22Rv1 (cell line): ENCODE data around the gene PADI1.

Experiments used
- H3K27ac ChIP-seq: fragments of 450-650 bp; 2 replicates; pipeline ENCODE4 v1.5.1; 2017
- ZFX ChIP-seq: fragments of 450-650 bp; IDR thresholded peaks from 2 replicates; pipeline ENCODE4 v1.6.1; 2017; ENCODE audit warnings: antibody characterized with exemption, borderline replicate concordance
- TF ChIP-seq, protein P1 (sequence below): fragments of 450-650 bp; IDR thresholded peaks from 2 replicates; pipeline ENCODE4 v1.5.1; 2017; ENCODE audit warnings: mild to moderate bottlenecking

PADI1 gene

DNA sequence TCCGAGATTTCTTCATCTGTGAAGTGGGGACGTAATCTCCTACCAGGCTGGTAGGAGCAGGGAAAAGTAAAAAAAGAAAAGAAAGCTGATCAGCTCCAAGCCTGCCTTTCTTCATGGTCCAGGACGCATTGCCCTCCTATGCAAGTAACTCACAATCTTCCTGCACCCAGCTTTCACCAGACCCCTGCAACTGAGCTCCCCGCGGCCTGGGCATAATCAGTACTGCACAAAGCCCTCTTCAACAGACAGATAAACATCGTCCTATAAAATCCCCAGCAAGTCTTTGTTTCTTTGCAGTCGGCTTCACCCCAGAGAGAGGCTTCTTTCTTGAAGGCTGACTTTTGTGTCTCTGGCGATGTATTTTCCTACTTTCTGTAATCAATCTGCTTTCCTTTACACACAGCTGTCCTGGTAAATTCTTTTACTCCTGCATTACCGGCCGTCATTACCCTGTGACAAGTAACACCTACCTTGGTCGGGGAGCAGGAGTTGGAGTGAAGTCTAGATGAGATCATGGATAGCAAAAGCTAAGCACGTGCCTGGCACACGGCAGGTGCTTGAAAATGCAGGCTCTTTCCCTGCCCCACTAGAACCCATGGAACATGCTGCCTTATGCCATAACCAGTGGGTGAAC is 8.3 kb downstream of the PADI1 start:
- TF ChIP-seq, protein P1, sequence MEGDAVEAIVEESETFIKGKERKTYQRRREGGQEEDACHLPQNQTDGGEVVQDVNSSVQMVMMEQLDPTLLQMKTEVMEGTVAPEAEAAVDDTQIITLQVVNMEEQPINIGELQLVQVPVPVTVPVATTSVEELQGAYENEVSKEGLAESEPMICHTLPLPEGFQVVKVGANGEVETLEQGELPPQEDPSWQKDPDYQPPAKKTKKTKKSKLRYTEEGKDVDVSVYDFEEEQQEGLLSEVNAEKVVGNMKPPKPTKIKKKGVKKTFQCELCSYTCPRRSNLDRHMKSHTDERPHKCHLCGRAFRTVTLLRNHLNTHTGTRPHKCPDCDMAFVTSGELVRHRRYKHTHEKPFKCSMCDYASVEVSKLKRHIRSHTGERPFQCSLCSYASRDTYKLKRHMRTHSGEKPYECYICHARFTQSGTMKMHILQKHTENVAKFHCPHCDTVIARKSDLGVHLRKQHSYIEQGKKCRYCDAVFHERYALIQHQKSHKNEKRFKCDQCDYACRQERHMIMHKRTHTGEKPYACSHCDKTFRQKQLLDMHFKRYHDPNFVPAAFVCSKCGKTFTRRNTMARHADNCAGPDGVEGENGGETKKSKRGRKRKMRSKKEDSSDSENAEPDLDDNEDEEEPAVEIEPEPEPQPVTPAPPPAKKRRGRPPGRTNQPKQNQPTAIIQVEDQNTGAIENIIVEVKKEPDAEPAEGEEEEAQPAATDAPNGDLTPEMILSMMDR, result no peak
- no peak for TF ChIP-seq ZFX

GRCh38 chr1:17213782-17214148 is 8.8 kb downstream of the PADI1 start:
- no peak for TF ChIP-seq ZFX
- TF ChIP-seq, protein P1, result no peak
- H3K27ac ChIP-seq, result no peak overlapping the region

More for the DNA sequence above, 8.3 kb downstream of the PADI1 start:
- no peak overlapping the region for H3K27ac ChIP-seq

- H3K27ac ChIP-seq, result no peak overlapping the region
- no peak for TF ChIP-seq ZFX
Observed at GRCh38 chr1:17214876-17215544, 10.1 kb downstream of the PADI1 start.

GRCh38 chr1:17215545-17215890 is 10.6 kb downstream of the PADI1 start:
- TF ChIP-seq ZFX, result no peak
- TF ChIP-seq, protein P1, result no peak

GRCh38 chr1:17216078-17216477 is 11.2 kb downstream of the PADI1 start:
- TF ChIP-seq ZFX, result no peak
- TF ChIP-seq, protein P1, result no peak

More at GRCh38 chr1:17215545-17215890, 10.6 kb downstream of the PADI1 start:
- H3K27ac ChIP-seq, result no peak overlapping the region

GRCh38 chr1:17217607-17218006 is 12.7 kb downstream of the PADI1 start:
- no peak overlapping the region for H3K27ac ChIP-seq
- TF ChIP-seq, protein P1, result no peak
- no peak for TF ChIP-seq ZFX

More at GRCh38 chr1:17216078-17216477, 11.2 kb downstream of the PADI1 start:
- H3K27ac ChIP-seq, result no peak overlapping the region

GRCh38 chr1:17218939-17219338 is 14.0 kb downstream of the PADI1 start:
- TF ChIP-seq ZFX, result no peak
- TF ChIP-seq, protein P1, result no peak
- no peak overlapping the region for H3K27ac ChIP-seq
